Common myeloid progenitor, CD34-positive (primary cell): ENCODE measurements around the gene TMEM161B.
"Not testable (repeated sequence)": the region's sequence is repeated elsewhere in the genome, so short reads cannot be mapped to it uniquely, and the experiment has no call there.

Experiments
- CTCF ChIA-PET: fragments of 350-600 bp; sonication (Branson Sonifier 250); formaldehyde crosslinking; loops from one replicate; lab custom pipeline; 2021; ENCODE audit warnings: antibody characterized with exemption; lab: Charles Lee
- POLR2A ChIA-PET: fragments of 350-600 bp; sonication (Branson Sonifier 250); formaldehyde crosslinking; loops from one replicate; lab custom pipeline; 2021; ENCODE audit warnings: antibody characterized with exemption; lab: Charles Lee
- DNase-seq, 3 donors: peaks; one replicate each; pipeline versions ENCODE4 v3.0.0 to v3.0.0-alpha.2; 2013
- H3K27ac ChIP-seq, 2 experiments: 1 replicate in 1 of 2; 2 replicates in 1 of 2; pipeline ENCODE4 v1.7.0; 2013; ENCODE audit warnings: inconsistent platforms in 2 of 2, low read length in 2 of 2, mild to moderate bottlenecking in 2 of 2, low read depth in 1 of 2, moderate library complexity in 1 of 2; ENCODE audit not compliant: severe bottlenecking in 2 of 2, insufficient read depth in 1 of 2, poor library complexity in 1 of 2
- H3K27me3 ChIP-seq, 5 experiments: replicated peaks in 2 of 5; 1 replicate in 3 of 5; 2 replicates in 2 of 5; pipeline versions ENCODE4 v1.6.1 to v1.7.0; 2013; ENCODE audit warnings: low read length in 4 of 5, mild to moderate bottlenecking in 2 of 5, moderate library complexity in 2 of 5, inconsistent platforms in 1 of 5; ENCODE audit not compliant: insufficient read depth in 5 of 5, control insufficient read depth in 4 of 5
- H3K36me3 ChIP-seq, 4 experiments: 1 replicate in 2 of 4; 2 replicates in 2 of 4; pipeline versions ENCODE4 v1.6.1 to v1.7.0; 2013; ENCODE audit warnings: low read length in 3 of 4, control low read depth in 1 of 4, mild to moderate bottlenecking in 1 of 4; ENCODE audit not compliant: control insufficient read depth in 4 of 4, insufficient read depth in 4 of 4
- H3K4me1 ChIP-seq, 4 experiments: 1 replicate in 3 of 4; 2 replicates in 1 of 4; pipeline versions ENCODE4 v1.6.1 to v1.7.1; 2013; ENCODE audit warnings: low read length in 3 of 4, mild to moderate bottlenecking in 3 of 4, control low read depth in 1 of 4, inconsistent platforms in 1 of 4, moderate library complexity in 1 of 4; ENCODE audit not compliant: control insufficient read depth in 4 of 4, insufficient read depth in 4 of 4; ENCODE audit errors: control extremely low read depth in 1 of 4
- H3K4me3 ChIP-seq, 7 experiments: 1 replicate in 4 of 7; 2 replicates in 3 of 7; pipeline versions ENCODE4 v1.5.1 to v1.7.0; 2013; ENCODE audit warnings: mild to moderate bottlenecking in 7 of 7, low read length in 6 of 7, moderate library complexity in 6 of 7, inconsistent platforms in 2 of 7, low read depth in 2 of 7, control low read depth in 1 of 7; ENCODE audit not compliant: insufficient read depth in 4 of 7, control insufficient read depth in 1 of 7; ENCODE audit errors: extremely low read depth in 1 of 7
- H3K9me3 ChIP-seq, 5 experiments: 1 replicate in 4 of 5; 2 replicates in 1 of 5; pipeline versions ENCODE4 v1.6.1 to v1.7.1; 2013; ENCODE audit warnings: low read length in 4 of 5, mild to moderate bottlenecking in 2 of 5, inconsistent platforms in 1 of 5, low read depth in 1 of 5, moderate library complexity in 1 of 5; ENCODE audit not compliant: control insufficient read depth in 4 of 5, insufficient read depth in 2 of 5; ENCODE audit errors: control extremely low read depth in 1 of 5
- WGBS: methylation state at CpG from one replicate; pipeline ENCODE4 v1.1.5; 2013; ENCODE audit not compliant: insufficient coverage; 5-methylcytosine and 5-hydroxymethylcytosine counted together

Gene TMEM161B

GRCh38 chr5:88264565-88264964 lies 4.1 kb downstream of the TMEM161B start:
- H3K4me3 ChIP-seq, POLR2A ChIA-PET, CTCF ChIA-PET, DNase-seq, H3K27ac ChIP-seq, H3K27me3 ChIP-seq: not testable (repeated sequence)
- 100% methylated on average over 1 of the region's 2 CpGs for WGBS
- H3K9me3 ChIP-seq: peaks cover 0 to 24% (median 0%) of the 10 kb centered on the region in 5 experiments
- peaks cover 0 to 13% (median 6%) of the 10 kb centered on the region in 4 experiments for H3K36me3 ChIP-seq
- peaks cover 3 to 12% (median 8%) of the 10 kb centered on the region in 4 experiments for H3K4me1 ChIP-seq

GRCh38 chr5:88263349-88263748 lies 5.3 kb downstream of the TMEM161B start:
- POLR2A ChIA-PET: no interaction called here
- CTCF ChIA-PET: no interaction called here
- H3K9me3 ChIP-seq: peaks cover 0 to 24% (median 0%) of the 10 kb centered on the region in 5 experiments
- no peak overlapping the region for H3K27ac ChIP-seq
- 100% methylated on average over 1 of the region's 2 CpGs for WGBS
- H3K4me1 ChIP-seq: peaks cover 3 to 9% (median 8%) of the 10 kb centered on the region in 4 experiments
- no peaks in the 10 kb centered on the region for H3K27me3 ChIP-seq
- DNase-seq: no peak
- no peak overlapping the region for H3K4me3 ChIP-seq
- H3K36me3 ChIP-seq: peaks cover 0 to 16% (median 8%) of the 10 kb centered on the region in 4 experiments

- Histone ChIP-seq H3K36me3 (peaks cover 0 to 16% (median 8%) of the 10 kb centered on the region in 4 experiments), H3K9me3 (peaks cover 0 to 24% (median 0%) of the 10 kb centered on the region in 5 experiments), H3K4me1 (no peaks in the 10 kb centered on the region), H3K4me3 (no peak overlapping the region), H3K27ac (no peak overlapping the region), H3K27me3 (no peaks in the 10 kb centered on the region)
- no peak for DNase-seq
- ChIA-PET CTCF (no interaction called here), POLR2A (no interaction called here)
Measured at GRCh38 chr5:88262116-88262515, 6.5 kb downstream of the TMEM161B start.

- Histone ChIP-seq H3K36me3 (peaks cover 0 to 13% (median 6%) of the 10 kb centered on the region in 4 experiments), H3K4me1 (no peaks in the 10 kb centered on the region), H3K9me3 (peaks cover 0 to 8% (median 0%) of the 10 kb centered on the region in 5 experiments), H3K27ac (no peak overlapping the region), H3K4me3 (no peak overlapping the region), H3K27me3 (no peaks in the 10 kb centered on the region)
- CTCF ChIA-PET: no interaction called here
- DNase-seq: no peak
- 100% methylated on average over 1 of the region's 2 CpGs for WGBS
- POLR2A ChIA-PET: no interaction called here
Measured at GRCh38 chr5:88258636-88259035, 10.0 kb downstream of the TMEM161B start.

- ChIA-PET CTCF (interaction anchor here (1.0 kb wide), 1 partner anchor 114 kb away, joined by 3 read pairs; no protein-coding TSS in a partner anchor), POLR2A (no interaction called here)
- H3K4me1 ChIP-seq: no peaks in the 10 kb centered on the region
- no peak for DNase-seq
- 100% methylated on average over 1 of the region's 4 CpGs for WGBS
- H3K4me3 ChIP-seq: no peak overlapping the region
- H3K27ac ChIP-seq: no peak overlapping the region
- H3K36me3 ChIP-seq: peaks cover 0 to 13% (median 4%) of the 10 kb centered on the region in 4 experiments
- peaks cover 0 to 4% (median 0%) of the 10 kb centered on the region in 5 experiments for H3K9me3 ChIP-seq
- H3K27me3 ChIP-seq: no peaks in the 10 kb centered on the region
Measured at GRCh38 chr5:88256872-88257271, 11.8 kb downstream of the TMEM161B start.

GRCh38 chr5:88256037-88256436 lies 12.6 kb downstream of the TMEM161B start:
- CTCF ChIA-PET: no interaction called here
- POLR2A ChIA-PET: no interaction called here
- H3K27ac ChIP-seq: no peak overlapping the region
- peaks cover 0 to 13% (median 4%) of the 10 kb centered on the region in 4 experiments for H3K36me3 ChIP-seq
- no peaks in the 10 kb centered on the region for H3K27me3 ChIP-seq
- no peak overlapping the region for H3K4me3 ChIP-seq
- no peaks in the 10 kb centered on the region for H3K4me1 ChIP-seq
- DNase-seq: no peak
- H3K9me3 ChIP-seq: no peaks in the 10 kb centered on the region

- Histone ChIP-seq H3K4me3 (no peak overlapping the region), H3K36me3 (peaks cover 0 to 12% (median 3%) of the 10 kb centered on the region in 4 experiments), H3K9me3 (no peaks in the 10 kb centered on the region), H3K27ac (no peak overlapping the region), H3K27me3 (no peaks in the 10 kb centered on the region), H3K4me1 (no peaks in the 10 kb centered on the region)
- POLR2A ChIA-PET: no interaction called here
- CTCF ChIA-PET: no interaction called here
- no peak for DNase-seq
- WGBS: no CpG with 5 or more reads among the region's 1 CpG
Measured at GRCh38 chr5:88254320-88254719, 14.3 kb downstream of the TMEM161B start.
